Measurements from ENCODE around the gene RGS11. TPM values are rescaled to one million over a fixed set of nuclear protein-coding genes. Genes with fewer than 3 reads are reported as not detected.

RGS11 gene
- total and polyA plus RNA-seq, 2 of the 4 experiments (the other 2 are of a cell fraction), result under 0.01 to 0.48 TPM

GRCh38 chr16:268141-269053, 7.3 kb downstream of the RGS11 start:
- POLR2A ChIA-PET (ENCODE audit: unreplicated experiment), result no interaction called here
- WGBS, 2 experiments (ENCODE audit: extremely low coverage in 2 of 2, insufficient read length in 1 of 2), result 69% methylated on average over 20 of the region's 40 CpGs; no CpG with 5 or more reads in 1 of the 2 experiments

More at GRCh38 chr16:268141-269053, 7.3 kb downstream of the RGS11 start:
- Histone ChIP-seq H3K27me3 (ENCODE audit: control insufficient read depth, insufficient read depth, low read length) (no peaks in the 10 kb centered on the region; the same call in 1 of the 2 replicates), H3K23ac (ENCODE audit: low read depth, low read length) (no peak overlapping the region), H3K9me1 (ENCODE audit: insufficient read depth, low read length) (peaks cover 3% of the 10 kb centered on the region), H3K4me2 (ENCODE audit: low read depth, low read length) (no peak overlapping the region), H3K18ac (ENCODE audit: low read depth, low read length) (no peak overlapping the region), H3K4ac (ENCODE audit: low read depth, low read length) (no peak overlapping the region), H2AFZ (replicated peaks; ENCODE audit: low read length, poor library complexity) (no peak overlapping the region), H3K56ac (ENCODE audit: extremely low read depth, insufficient read depth, low read length) (no peak overlapping the region), H2BK15ac (ENCODE audit: low read depth, low read length) (no peak overlapping the region), H2BK120ac (ENCODE audit: low read depth, low read length) (no peak overlapping the region), H3K79me1 (ENCODE audit: low read depth in 1 of 2, low read length in 2 of 2) (no peaks in the 10 kb centered on the region), H3K14ac (replicated peaks; ENCODE audit: low read depth, low read length) (no peak overlapping the region), H2BK20ac (ENCODE audit: low read depth, low read length) (no peak overlapping the region), H4K91ac (ENCODE audit: insufficient read depth, low read depth, low read length) (no peak overlapping the region), H3K4me3 (ENCODE audit: insufficient read depth, low read depth, low read length) (no peak overlapping the region), H4K20me1 (ENCODE audit: insufficient read depth, low read length) (no peaks in the 10 kb centered on the region), H3K36me3 (ENCODE audit: control insufficient read depth, insufficient read depth, low read length) (peaks cover 11% of the 10 kb centered on the region), H2AK5ac (ENCODE audit: low read depth, low read length) (no peak overlapping the region; the same call in 1 of the 2 replicates), H3K9ac (ENCODE audit: low read depth, low read length) (no peak overlapping the region), H2BK5ac (ENCODE audit: low read depth, low read length, poor library complexity, severe bottlenecking) (no peak overlapping the region), H4K5ac (ENCODE audit: low read depth, low read length) (no peak overlapping the region), H4K8ac (ENCODE audit: low read depth in 2 of 2, low read length in 2 of 2) (no peak overlapping the region), H3K4me1 (ENCODE audit: control insufficient read depth, insufficient read depth, low read length) (no peaks in the 10 kb centered on the region), H3K27ac (ENCODE audit: insufficient read depth, low read length) (no peak overlapping the region), H3K9me3 (ENCODE audit: control insufficient read depth, insufficient read depth, low read length) (no peaks in the 10 kb centered on the region), H2AK9ac (replicated peaks; ENCODE audit: low read depth, low read length, poor library complexity) (no peak overlapping the region)
- DNase-seq, result no peak
- in situ Hi-C loops (cut with MboI; ENCODE audit: low sequenced_read_pairs), result no loop called here
- intact Hi-C loops (cut with micrococcal nuclease), result no loop called here
- TF ChIP-seq CHD1 (IDR thresholded peaks at IDR 0.05; ENCODE audit: low read depth, low read length), result no peak
- TF ChIP-seq NFE2L2 (IDR thresholded peaks at IDR 0.05; ENCODE audit: low read depth, low read length), result no peak
- TF ChIP-seq MXI1 (IDR thresholded peaks at IDR 0.05; ENCODE audit: borderline replicate concordance, low read depth, low read length), result no peak
- no peak for TF ChIP-seq POLR2A (IDR thresholded peaks at IDR 0.05; ENCODE audit: low read depth, low read length)
- no peak for TF ChIP-seq SMC3 (IDR thresholded peaks at IDR 0.05; ENCODE audit: low read depth, low read length)
- TF ChIP-seq RAD21 (IDR thresholded peaks at IDR 0.05; ENCODE audit: low read length), result no peak
- TF ChIP-seq BHLHE40 (IDR thresholded peaks at IDR 0.05; ENCODE audit: low read depth, low read length), result no peak
- no peak for TF ChIP-seq MAFK (IDR thresholded peaks at IDR 0.05; ENCODE audit: low read depth, low read length)
- no peak for TF ChIP-seq RCOR1 (IDR thresholded peaks at IDR 0.05; ENCODE audit: insufficient replicate concordance, low read length)
- TF ChIP-seq CTCF (conservative IDR thresholded peaks at IDR 0.05; ENCODE audit: low read depth, low read length), result no peak
- no peak for TF ChIP-seq FOS (IDR thresholded peaks at IDR 0.05; ENCODE audit: low read depth, low read length)
- no peak for TF ChIP-seq RFX5 (IDR thresholded peaks at IDR 0.05; ENCODE audit: low read depth, low read length)
- TF ChIP-seq CEBPB (IDR thresholded peaks at IDR 0.05; ENCODE audit: low read depth, low read length), result no peak
- TF ChIP-seq USF2 (IDR thresholded peaks at IDR 0.05; ENCODE audit: low read depth, low read length), result no peak
- BruUV-seq (replicated peaks), result no TSS peak
- dilution Hi-C loops (cut with HindIII; ENCODE audit: low sequenced_read_pairs, unreplicated experiment), result no loop called here
- ATAC-seq (ENCODE audit: low read depth), result no peak
- CTCF ChIA-PET, result no interaction called here
